HG02973 (cell line): ENCODE data around the gene LRP5.
"Not testable (repeated sequence)": the region's sequence is repeated elsewhere in the genome, so short reads cannot be mapped to it uniquely, and the experiment has no call there.

Source experiments
- ATAC-seq: cut with Tn5 transposase; IDR thresholded peaks from one replicate; pipeline ENCODE4 v1.9.1; 2021; ENCODE audit warnings: moderate library complexity; ENCODE audit not compliant: unreplicated experiment

The LRP5 gene

GRCh38 chr11:68328374-68329091, 16.1 kb downstream of the LRP5 start:
- ATAC-seq: no peak

GRCh38 chr11:68329536-68329935, 17.1 kb downstream of the LRP5 start:
- no peak for ATAC-seq

- no peak for ATAC-seq
Observed at GRCh38 chr11:68329978-68330699, 17.7 kb downstream of the LRP5 start.

DNA sequence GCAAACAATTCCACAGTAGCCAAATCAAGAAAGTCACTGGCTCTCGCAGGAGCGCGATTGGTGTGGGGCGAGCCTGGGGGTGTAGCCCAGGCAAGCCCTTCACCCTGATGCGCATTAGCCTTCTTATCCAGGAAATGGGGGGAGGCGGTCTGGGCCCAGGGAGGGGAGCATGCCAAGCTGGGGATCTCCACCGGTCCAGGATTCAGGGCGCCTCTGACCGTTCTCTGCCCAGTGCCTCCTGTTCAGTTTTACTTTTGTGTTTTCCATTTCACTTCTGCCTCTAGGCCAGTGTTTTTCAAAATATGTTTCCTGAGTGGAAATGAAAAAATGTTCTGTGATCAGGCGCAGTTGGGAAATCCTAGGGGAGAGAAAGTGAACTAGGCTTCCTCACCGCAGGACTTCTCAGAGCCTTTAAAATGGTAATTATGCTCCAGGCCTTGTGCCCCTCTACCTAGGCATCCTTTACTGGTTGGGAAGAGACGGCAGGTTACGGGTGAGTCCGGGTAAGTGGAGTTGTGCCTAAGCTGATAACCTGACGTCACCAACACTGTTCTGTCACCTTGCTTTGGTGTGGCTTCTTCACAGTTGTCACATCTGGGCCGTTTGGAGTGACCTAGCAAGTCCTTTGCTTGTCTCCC, 18.4 kb downstream of the LRP5 start:
- ATAC-seq: no peak

GRCh38 chr11:68331338-68331947, 19.1 kb downstream of the LRP5 start:
- ATAC-seq: no peak

DNA sequence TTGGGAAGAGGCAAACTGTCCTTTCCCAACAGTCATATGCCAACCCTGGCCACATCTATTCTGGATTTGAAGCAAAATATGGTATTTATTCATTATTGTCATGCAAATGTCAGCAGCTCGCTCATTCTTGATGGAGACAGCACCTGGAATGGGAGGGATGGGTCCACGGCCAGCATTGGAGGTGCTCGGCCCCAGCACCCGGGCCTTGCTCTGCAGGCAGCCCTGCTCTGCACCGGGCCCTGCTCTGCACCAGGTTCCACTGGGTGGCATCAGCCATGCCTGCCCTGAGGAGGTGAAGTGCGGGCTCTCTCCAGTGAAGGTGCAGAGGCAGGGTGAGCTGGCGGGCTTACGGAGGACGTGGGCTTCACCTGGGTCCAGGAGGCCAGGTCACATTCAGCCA, 19.8 kb downstream of the LRP5 start:
- ATAC-seq: no peak

- no peak for ATAC-seq
Observed at GRCh38 chr11:68333173-68333572, 20.8 kb downstream of the LRP5 start.

DNA sequence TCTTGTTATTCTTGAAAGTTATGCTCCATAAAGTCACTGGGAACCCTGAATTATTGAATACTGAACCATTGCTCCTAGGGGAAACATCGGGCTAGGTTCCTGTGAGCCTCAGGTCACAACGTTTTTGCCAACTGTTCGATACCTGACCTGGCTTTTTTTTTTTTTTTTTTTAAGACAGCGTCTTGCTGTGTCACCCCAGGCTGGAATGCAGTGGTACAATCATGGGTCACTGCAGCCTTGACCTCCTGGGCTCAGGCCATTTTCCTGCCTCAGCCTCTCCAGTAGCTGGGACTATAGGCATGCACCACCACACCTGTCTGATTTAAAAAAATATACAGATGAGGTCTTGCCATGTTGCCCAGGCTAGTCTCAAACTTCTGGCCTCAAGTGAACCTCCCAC, 22.5 kb downstream of the LRP5 start:
- no peak for ATAC-seq

- no peak for ATAC-seq
Observed at GRCh38 chr11:68335683-68336082, 23.3 kb downstream of the LRP5 start.

GRCh38 chr11:68336716-68337115, 24.3 kb downstream of the LRP5 start:
- ATAC-seq: no peak

DNA sequence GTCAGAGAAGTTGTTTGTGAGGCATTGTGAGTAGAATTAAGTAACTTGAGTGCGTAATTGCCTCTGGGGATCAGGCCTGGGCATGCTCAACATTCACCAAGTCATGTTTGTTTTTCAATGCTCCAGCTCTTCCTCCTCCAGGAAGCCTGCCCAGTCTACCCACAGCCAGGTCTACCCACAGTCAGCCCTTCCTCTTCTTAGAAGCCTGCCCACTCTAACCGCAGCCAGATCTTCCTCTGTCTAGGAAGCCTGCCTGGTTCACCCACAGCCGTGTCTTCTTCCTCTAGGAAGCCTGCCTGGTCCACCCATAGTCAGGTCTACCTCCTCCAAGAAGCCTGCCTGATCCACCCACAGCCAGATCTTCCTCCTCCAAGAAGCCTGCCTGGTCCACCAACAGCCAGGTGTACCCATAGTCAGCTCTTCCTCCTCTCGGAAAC, 25.0 kb downstream of the LRP5 start:
- ATAC-seq: no peak

GRCh38 chr11:68338051-68338780, 25.8 kb downstream of the LRP5 start:
- ATAC-seq: no peak

- ATAC-seq: no peak
Observed at GRCh38 chr11:68340003-68340767, 27.8 kb downstream of the LRP5 start.

GRCh38 chr11:68340784-68341556, 28.6 kb downstream of the LRP5 start:
- no peak for ATAC-seq

- ATAC-seq: no peak
Observed at GRCh38 chr11:68341557-68342458, 29.4 kb downstream of the LRP5 start.

GRCh38 chr11:68342459-68343158, 30.2 kb downstream of the LRP5 start:
- ATAC-seq: no peak

GRCh38 chr11:68343761-68344256, 31.4 kb downstream of the LRP5 start:
- no peak for ATAC-seq

DNA sequence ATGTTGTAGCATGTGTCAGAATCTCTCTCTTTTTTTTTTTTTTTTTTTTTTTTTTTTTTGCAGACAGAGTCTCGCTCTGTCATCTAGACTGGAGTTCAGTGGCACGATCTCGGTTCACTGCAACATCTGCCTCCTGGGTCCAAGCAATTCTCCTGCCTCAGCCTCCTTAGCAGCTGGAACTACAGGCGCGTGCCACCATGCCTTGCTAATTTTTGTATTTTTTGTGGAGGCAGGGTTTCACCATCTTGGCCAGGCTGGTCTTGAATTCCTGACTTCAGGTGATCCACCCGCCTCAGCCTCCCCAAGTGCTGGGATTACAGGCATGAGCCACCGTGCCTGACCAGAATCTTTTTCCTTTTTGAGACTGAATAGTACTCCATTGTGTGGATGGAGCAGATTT, 32.4 kb downstream of the LRP5 start:
- not testable (repeated sequence) for ATAC-seq
